GM12801 (cell line): ENCODE results near the gene GRK7.

Source experiments
- TF ChIP-seq, protein P1 (sequence below): IDR thresholded peaks from one replicate; pipeline ENCODE4 v1.5.1; 2011; ENCODE audit warnings: control low read depth; ENCODE audit not compliant: insufficient read length; ENCODE audit errors: extremely low read depth

GRK7 gene

DNA sequence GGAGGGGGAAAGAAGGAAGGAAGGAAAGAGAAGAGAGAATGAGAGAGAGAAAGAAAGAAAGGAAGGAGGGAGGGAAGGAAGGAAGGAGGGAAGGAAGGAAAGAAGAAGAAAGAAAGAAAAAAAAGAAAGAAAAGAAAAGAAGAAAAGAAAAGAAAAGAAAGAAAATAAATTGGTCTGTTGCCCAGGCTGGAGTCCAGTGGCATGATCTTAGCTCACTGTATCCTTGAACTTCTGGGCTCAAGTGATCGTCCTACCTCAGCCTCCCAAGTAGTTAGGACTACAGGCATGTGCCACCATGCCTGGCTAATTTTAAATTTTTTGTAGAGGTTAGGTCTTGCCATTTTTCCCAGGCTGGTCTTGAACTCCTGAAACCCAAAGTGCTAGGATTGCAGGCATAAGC lies 36.7 kb upstream of the GRK7 start:
- TF ChIP-seq, protein P1, sequence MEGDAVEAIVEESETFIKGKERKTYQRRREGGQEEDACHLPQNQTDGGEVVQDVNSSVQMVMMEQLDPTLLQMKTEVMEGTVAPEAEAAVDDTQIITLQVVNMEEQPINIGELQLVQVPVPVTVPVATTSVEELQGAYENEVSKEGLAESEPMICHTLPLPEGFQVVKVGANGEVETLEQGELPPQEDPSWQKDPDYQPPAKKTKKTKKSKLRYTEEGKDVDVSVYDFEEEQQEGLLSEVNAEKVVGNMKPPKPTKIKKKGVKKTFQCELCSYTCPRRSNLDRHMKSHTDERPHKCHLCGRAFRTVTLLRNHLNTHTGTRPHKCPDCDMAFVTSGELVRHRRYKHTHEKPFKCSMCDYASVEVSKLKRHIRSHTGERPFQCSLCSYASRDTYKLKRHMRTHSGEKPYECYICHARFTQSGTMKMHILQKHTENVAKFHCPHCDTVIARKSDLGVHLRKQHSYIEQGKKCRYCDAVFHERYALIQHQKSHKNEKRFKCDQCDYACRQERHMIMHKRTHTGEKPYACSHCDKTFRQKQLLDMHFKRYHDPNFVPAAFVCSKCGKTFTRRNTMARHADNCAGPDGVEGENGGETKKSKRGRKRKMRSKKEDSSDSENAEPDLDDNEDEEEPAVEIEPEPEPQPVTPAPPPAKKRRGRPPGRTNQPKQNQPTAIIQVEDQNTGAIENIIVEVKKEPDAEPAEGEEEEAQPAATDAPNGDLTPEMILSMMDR, result no peak

DNA sequence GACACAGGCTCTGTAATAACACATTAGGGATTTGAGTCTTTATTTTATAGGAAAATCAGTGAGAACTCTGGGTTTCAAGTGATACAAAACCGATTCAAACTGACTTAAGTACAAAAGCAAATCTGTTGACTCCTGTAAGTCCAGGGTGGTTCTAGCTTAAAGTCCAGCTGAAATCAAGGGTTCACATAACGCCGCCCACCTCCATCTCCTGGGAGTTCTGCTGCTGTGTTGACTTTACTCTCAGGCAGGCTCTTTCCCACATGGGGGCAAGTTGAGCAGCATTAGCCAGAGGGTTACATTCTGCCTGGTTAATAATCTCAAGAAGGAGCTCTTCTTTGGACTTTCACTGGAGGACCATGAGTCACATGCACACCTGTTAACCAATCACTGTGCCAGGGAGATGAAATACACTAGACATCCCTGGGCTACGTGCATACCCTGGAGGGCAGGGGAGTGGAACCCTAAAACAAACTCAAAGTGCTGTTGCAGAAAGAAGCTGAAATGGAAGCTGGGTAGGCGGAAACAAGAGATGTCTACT lies 34.8 kb upstream of the GRK7 start:
- TF ChIP-seq, protein P1, result no peak

DNA sequence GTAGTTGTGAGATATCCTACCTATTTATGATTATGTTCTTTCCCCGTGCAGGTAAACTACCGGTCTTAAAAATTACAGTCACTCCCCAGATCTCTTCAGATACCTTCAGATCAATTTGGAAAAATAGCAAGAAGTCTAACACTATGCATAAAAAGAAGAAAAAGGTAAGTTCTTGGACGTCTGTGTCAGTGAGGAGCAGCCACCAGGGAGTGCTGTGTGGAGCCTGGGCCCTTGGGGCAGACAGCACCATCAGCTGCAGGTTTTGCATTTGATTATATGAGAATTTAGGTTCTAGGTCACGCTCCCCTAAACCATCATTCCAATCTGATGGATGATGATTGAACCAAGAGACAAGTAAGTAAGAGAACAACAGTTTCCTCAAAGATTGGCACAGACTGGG lies 34.0 kb upstream of the GRK7 start:
- TF ChIP-seq, protein P1, result no peak

DNA sequence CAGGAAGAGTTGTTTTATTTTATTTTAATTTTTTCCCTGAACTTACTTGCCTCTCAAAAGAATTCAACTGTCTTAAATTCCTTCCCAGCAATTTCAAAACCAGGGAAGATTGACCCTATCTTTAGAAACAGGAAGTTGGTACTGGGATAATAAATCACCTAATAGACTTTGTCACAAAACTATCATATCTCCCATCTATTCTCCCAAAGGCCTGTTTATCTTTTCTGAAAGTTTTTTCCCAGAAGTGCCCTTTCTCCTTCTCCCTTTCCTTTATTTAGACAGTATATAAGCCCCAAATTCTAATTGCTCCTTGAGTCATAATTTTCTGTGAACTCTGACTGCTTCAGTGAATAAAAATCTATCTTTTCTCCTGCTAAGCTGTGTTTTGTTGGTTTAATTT lies 28.0 kb upstream of the GRK7 start:
- TF ChIP-seq, protein P1, result no peak

DNA sequence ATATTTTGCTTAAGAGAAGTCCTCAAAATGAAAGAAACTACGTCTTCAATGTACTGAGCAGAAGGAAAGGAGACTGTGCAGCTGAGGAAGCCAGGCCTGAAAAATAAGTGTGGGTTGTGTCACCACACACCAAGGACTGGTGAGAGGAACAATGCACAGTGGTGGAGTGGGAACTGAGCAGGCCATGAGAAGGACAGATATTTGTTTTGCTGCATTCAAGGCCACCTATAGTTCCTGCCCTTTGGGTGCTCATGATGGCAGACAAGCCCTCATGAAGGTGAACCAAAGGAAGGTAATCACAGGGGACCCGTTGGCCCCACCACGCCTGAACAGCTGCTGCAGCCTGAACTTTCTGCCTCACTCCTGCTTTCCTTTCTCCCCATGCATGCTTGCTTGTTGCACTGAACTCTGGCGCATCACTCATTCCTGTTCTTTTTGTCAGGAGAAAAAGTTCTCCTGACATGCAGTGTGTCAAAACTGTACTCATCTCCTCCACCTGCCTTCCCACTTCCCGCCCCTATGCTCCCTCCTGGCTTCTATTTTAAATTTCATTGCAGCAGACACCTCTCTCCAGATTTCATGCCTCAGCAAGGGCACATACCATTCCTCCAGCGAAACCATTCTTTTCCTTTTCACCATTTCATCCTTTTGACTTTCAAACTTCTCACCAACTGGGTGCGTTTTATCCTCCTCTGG lies 27.3 kb upstream of the GRK7 start:
- TF ChIP-seq, protein P1, result no peak

DNA sequence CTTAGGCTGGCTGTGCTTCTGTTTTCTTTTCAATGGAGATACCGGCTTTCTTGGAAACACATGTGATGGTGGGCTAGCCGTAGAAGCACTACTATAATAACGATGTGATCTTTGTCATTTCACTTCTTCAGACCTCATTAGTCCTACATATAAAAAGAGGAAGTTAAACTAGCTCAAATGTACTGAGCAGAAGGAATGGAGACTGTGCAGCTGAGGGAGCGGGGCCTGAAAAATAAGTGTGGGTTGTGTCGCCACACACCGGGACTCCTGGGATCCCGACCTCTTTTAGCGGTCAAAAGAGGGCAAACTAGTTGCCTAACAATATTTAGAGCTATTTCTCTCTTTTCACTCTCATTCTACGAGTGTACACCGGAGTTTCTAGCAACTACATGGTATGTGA lies 26.1 kb upstream of the GRK7 start:
- TF ChIP-seq, protein P1, result no peak

DNA sequence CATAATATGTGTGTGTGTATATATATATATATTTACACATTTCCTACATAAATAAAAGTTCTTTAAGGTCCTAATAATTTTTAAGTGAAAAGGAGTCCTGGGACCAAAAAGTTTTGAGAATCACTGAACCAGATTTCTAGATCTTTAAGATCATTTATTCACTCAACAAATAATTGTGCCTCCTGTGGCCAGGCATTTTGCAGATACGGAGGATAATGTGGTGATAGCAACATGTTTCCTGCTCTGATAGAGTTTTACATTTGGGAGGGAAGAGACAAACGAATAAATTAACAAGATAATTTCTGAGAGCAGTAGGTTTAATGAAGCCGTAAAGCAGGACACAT lies 25.6 kb upstream of the GRK7 start:
- TF ChIP-seq, protein P1, result no peak
